OCI-LY3 (cell line): Measurements from ENCODE around the gene TFDP1.
"Not testable (repeated sequence)": the region's sequence is repeated elsewhere in the genome, so short reads cannot be mapped to it uniquely, and the experiment has no call there.

Experiments
- H2AFZ ChIP-seq: fragments of 200-600, 300-600 bp; shearing (Covaris generic); 2 replicates; pipeline ENCODE4 v1.6.0; 2014; ENCODE audit warnings: antibody characterized with exemption, low read depth, low read length
- H3K27ac ChIP-seq: fragments of 200-600, 300-600 bp; sonication (generic); 2 replicates; pipeline ENCODE4 v1.5.1; 2014; ENCODE audit warnings: mild to moderate bottlenecking, low read length, moderate library complexity, mixed read lengths
- H3K27me3 ChIP-seq: fragments of 200-600, 300-600 bp; sonication (generic); 2 replicates; pipeline ENCODE4 v1.6.1; 2014; ENCODE audit warnings: low read depth, low read length, mixed read lengths
- H3K36me3 ChIP-seq: fragments of 200-600, 300-600 bp; sonication (generic); replicated peaks from 2 replicates; pipeline ENCODE3; 2014; ENCODE audit warnings: low read depth, low read length, mixed read lengths
- H3K4me1 ChIP-seq: fragments of 300-600, 200-600 bp; sonication (generic); 2 replicates; pipeline ENCODE4 v1.6.1; 2014; ENCODE audit warnings: low read length, mixed read lengths
- H3K4me2 ChIP-seq: fragments of 200-600, 300-600 bp; sonication (generic); 2 replicates; pipeline ENCODE4 v1.6.1; 2014; ENCODE audit warnings: low read length, mixed read lengths
- H3K4me3 ChIP-seq: fragments of 300-600, 200-600 bp; sonication (generic); 2 replicates; pipeline ENCODE4 v1.5.1; 2014; ENCODE audit warnings: antibody characterized with exemption, mild to moderate bottlenecking, low read length, moderate library complexity
- H3K79me2 ChIP-seq: fragments of 300-600, 200-600 bp; shearing (Covaris generic); 2 replicates; pipeline ENCODE4 v1.6.1; 2014; ENCODE audit warnings: mild to moderate bottlenecking, low read length, mixed read lengths
- H3K9ac ChIP-seq: fragments of 300-600, 200-600 bp; shearing (Covaris generic); 2 replicates; pipeline ENCODE4 v1.6.0; 2014; ENCODE audit warnings: mild to moderate bottlenecking, low read length, moderate library complexity
- H3K9me3 ChIP-seq: fragments of 200-600, 300-600 bp; shearing (Covaris generic); 2 replicates; pipeline ENCODE4 v1.6.1; 2014; ENCODE audit warnings: low read length, mixed read lengths; ENCODE audit not compliant: insufficient read depth
- H4K20me1 ChIP-seq: fragments of 200-600, 300-600 bp; sonication (generic); 2 replicates; pipeline ENCODE4 v1.6.1; 2016; ENCODE audit warnings: low read length, mixed read lengths; ENCODE audit not compliant: insufficient read depth
- EZH2phosphoT487 ChIP-seq: fragments of 200-600 bp; shearing (Covaris generic); IDR thresholded peaks from 2 replicates; pipeline ENCODE4 v1.6.1; 2018; ENCODE audit warnings: antibody characterized with exemption, mixed run types, low read depth
- TF ChIP-seq, protein P1 (sequence below): fragments of 200-600, 300-600 bp; sonication (generic); IDR thresholded peaks from 2 replicates; pipeline ENCODE4 v1.5.1; 2014; ENCODE audit warnings: antibody characterized with exemption, low read length, low read depth

The TFDP1 gene

GRCh38 chr13:113624235-113624587 lies 39.7 kb downstream of the TFDP1 start:
- peaks cover 97% of the 10 kb centered on the region for H3K79me2 ChIP-seq
- no peak overlapping the region for H2AFZ ChIP-seq
- TF ChIP-seq, protein P1, sequence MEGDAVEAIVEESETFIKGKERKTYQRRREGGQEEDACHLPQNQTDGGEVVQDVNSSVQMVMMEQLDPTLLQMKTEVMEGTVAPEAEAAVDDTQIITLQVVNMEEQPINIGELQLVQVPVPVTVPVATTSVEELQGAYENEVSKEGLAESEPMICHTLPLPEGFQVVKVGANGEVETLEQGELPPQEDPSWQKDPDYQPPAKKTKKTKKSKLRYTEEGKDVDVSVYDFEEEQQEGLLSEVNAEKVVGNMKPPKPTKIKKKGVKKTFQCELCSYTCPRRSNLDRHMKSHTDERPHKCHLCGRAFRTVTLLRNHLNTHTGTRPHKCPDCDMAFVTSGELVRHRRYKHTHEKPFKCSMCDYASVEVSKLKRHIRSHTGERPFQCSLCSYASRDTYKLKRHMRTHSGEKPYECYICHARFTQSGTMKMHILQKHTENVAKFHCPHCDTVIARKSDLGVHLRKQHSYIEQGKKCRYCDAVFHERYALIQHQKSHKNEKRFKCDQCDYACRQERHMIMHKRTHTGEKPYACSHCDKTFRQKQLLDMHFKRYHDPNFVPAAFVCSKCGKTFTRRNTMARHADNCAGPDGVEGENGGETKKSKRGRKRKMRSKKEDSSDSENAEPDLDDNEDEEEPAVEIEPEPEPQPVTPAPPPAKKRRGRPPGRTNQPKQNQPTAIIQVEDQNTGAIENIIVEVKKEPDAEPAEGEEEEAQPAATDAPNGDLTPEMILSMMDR, result no peak
- no peak for TF ChIP-seq EZH2phosphoT487
- peaks cover 54% of the 10 kb centered on the region for H3K36me3 ChIP-seq
- H3K4me1 ChIP-seq, result no peaks in the 10 kb centered on the region
- no peaks in the 10 kb centered on the region for H3K27me3 ChIP-seq
- H3K9ac ChIP-seq, result no peak overlapping the region
- peaks cover 70% of the 10 kb centered on the region for H4K20me1 ChIP-seq
- H3K27ac ChIP-seq, result no peak overlapping the region
- no peaks in the 10 kb centered on the region for H3K9me3 ChIP-seq
- H3K4me3 ChIP-seq, result no peak overlapping the region
- H3K4me2 ChIP-seq, result no peak overlapping the region

- H3K4me1 ChIP-seq, H2AFZ ChIP-seq, H3K4me2 ChIP-seq, H3K9me3 ChIP-seq, H3K9ac ChIP-seq, H3K4me3 ChIP-seq, H3K27ac ChIP-seq, H3K27me3 ChIP-seq: not testable (repeated sequence)
- Histone ChIP-seq H3K36me3 (peaks cover 55% of the 10 kb centered on the region), H4K20me1 (peaks cover 69% of the 10 kb centered on the region), H3K79me2 (peaks cover 97% of the 10 kb centered on the region)
These were observed 40.2 kb downstream of the TFDP1 start for GRCh38 chr13:113624640-113625304.

DNA sequence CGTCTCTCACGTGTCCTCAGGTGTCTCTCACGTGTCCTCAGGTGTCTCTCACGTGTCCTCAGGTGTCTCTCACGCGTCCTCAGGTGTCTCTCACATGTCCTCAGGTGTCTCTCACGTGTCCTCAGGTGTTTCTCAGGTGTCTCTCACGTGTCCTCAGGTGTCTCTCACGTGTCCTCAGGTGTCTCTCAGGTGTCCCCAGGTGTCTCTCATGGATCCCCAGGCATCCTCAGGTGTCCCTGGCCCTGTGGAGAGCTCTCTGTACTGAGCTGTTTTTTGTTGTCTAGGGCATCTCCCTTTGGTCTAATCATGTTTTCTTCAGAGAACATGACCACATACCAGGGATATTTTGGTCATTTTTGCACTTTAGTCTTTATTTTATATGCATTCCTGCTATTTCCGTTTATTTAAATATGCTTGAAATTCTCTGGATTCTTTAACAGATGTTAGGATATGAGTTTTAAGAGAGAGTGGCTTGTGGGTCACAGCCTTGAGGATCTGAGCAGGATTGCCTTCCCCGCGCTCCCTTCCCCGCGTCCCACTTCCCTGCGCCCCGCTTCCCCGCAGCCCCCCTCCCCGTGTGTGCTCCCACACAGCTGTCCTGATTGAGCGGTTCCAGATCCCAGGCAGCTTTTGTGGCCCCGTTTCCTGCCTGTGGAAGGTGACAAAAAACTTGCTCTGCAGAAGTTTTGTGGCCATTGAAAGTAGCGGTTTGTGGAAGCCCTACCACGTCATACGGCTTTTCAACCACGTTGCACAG lies 41.6 kb downstream of the TFDP1 start:
- no peak overlapping the region for H3K4me2 ChIP-seq
- no peak overlapping the region for H3K4me3 ChIP-seq
- no peaks in the 10 kb centered on the region for H3K9me3 ChIP-seq
- H2AFZ ChIP-seq, result no peak overlapping the region
- no peak overlapping the region for H3K27ac ChIP-seq
- no peak for TF ChIP-seq EZH2phosphoT487
- TF ChIP-seq, protein P1, result no peak
- H3K4me1 ChIP-seq, result no peaks in the 10 kb centered on the region
- no peak overlapping the region for H3K9ac ChIP-seq
- H3K79me2 ChIP-seq, result peaks cover 96% of the 10 kb centered on the region
- peaks cover 57% of the 10 kb centered on the region for H3K36me3 ChIP-seq
- peaks cover 71% of the 10 kb centered on the region for H4K20me1 ChIP-seq
- no peaks in the 10 kb centered on the region for H3K27me3 ChIP-seq

DNA sequence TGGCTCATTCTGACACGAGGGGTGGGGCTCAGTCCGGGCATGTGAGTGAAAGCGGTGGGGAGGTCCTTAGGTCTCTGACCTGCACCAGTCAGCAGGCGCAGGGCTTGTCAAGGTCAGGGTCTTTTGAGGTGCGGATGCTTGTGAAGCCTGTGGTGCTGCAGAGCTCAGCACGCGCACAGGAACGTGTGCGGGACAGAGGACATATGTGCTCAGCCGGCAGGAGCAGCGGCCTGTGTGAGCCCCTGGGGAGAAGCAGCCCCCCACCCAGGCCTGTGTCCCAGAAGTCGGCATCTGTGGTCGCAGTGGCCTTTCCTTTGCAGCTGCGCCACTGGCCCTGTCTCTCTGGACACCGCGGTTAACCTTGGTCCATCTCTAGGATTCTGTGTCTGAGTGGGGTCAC lies 42.6 kb downstream of the TFDP1 start:
- no peaks in the 10 kb centered on the region for H3K9me3 ChIP-seq
- H3K27ac ChIP-seq, result no peak overlapping the region
- H3K9ac ChIP-seq, result no peak overlapping the region
- no peaks in the 10 kb centered on the region for H3K27me3 ChIP-seq
- no peak overlapping the region for H3K4me2 ChIP-seq
- no peaks in the 10 kb centered on the region for H3K4me1 ChIP-seq
- peaks cover 67% of the 10 kb centered on the region for H3K36me3 ChIP-seq
- H3K4me3 ChIP-seq, result no peak overlapping the region
- peaks cover 74% of the 10 kb centered on the region for H4K20me1 ChIP-seq
- peaks cover 98% of the 10 kb centered on the region for H3K79me2 ChIP-seq
- no peak overlapping the region for H2AFZ ChIP-seq
- TF ChIP-seq, protein P1, result no peak
- no peak for TF ChIP-seq EZH2phosphoT487
